SU-DHL-6 (cell line): ENCODE results near the gene GTPBP4.
"Not testable (repeated sequence)": the region's sequence is repeated elsewhere in the genome, so short reads cannot be mapped to it uniquely, and the experiment has no call there.

Experiments
- H2AFZ ChIP-seq: fragments of 200-600 bp; sonication (generic); 2 replicates; pipeline ENCODE4 v1.6.1; 2014; ENCODE audit warnings: low read depth, mild to moderate bottlenecking, moderate library complexity, mixed read lengths, antibody characterized with exemption, low read length; ENCODE audit not compliant: severe bottlenecking
- H3F3A ChIP-seq: fragments of 200-600 bp; shearing (Covaris generic); 2 replicates; pipeline ENCODE4 v1.6.0; 2016; ENCODE audit warnings: antibody characterized with exemption, mild to moderate bottlenecking; ENCODE audit not compliant: insufficient read depth
- H3K27ac ChIP-seq: fragments of 200-600 bp; sonication (generic); 2 replicates; pipeline ENCODE4 v1.5.1; 2016; ENCODE audit warnings: low read depth, mild to moderate bottlenecking, low read length, moderate library complexity, mixed read lengths
- H3K27me3 ChIP-seq: fragments of 200-600 bp; sonication (generic), shearing (Covaris generic); 2 replicates; pipeline ENCODE4 v1.6.0; 2014; ENCODE audit warnings: mild to moderate bottlenecking, low read length
- H3K36me3 ChIP-seq: fragments of 200-600 bp; sonication (generic); 2 replicates; pipeline ENCODE4 v1.6.1; 2014; ENCODE audit warnings: mild to moderate bottlenecking, low read length, mixed read lengths
- H3K4me2 ChIP-seq: fragments of 300-600, 200-600 bp; shearing (Covaris generic), sonication (generic); 2 replicates; pipeline ENCODE4 v1.6.0; 2014; ENCODE audit warnings: low read length, low read depth, mild to moderate bottlenecking; ENCODE audit not compliant: poor library complexity, severe bottlenecking
- H3K4me3 ChIP-seq: fragments of 200-600 bp; sonication (generic); 2 replicates; pipeline ENCODE4 v1.5.1; 2014; ENCODE audit warnings: antibody characterized with exemption, low read length, mild to moderate bottlenecking, mixed read lengths; ENCODE audit not compliant: insufficient read depth, poor library complexity, severe bottlenecking
- H3K79me2 ChIP-seq: fragments of 200-600 bp; sonication (generic); 2 replicates; pipeline ENCODE4 v1.6.1; 2014; ENCODE audit warnings: mild to moderate bottlenecking, low read length, moderate library complexity; ENCODE audit not compliant: insufficient read depth
- H3K9ac ChIP-seq: fragments of 200-600 bp; sonication (generic); 2 replicates; pipeline ENCODE4 v1.7.0; 2014; ENCODE audit warnings: mild to moderate bottlenecking, low read length
- H3K9me2 ChIP-seq: fragments of 200-600 bp; sonication (generic); replicated peaks from 2 replicates; pipeline ENCODE4 v1.6.1; 2014; ENCODE audit warnings: low read length; ENCODE audit not compliant: insufficient read depth
- H3K9me3 ChIP-seq: fragments of 200-600 bp; sonication (generic); 2 replicates; pipeline ENCODE4 v1.6.1; 2014; ENCODE audit warnings: low read length, mixed read lengths; ENCODE audit not compliant: insufficient read depth
- H4K20me1 ChIP-seq: fragments of 200-600 bp; sonication (generic); 2 replicates; pipeline ENCODE4 v1.6.1; 2014; ENCODE audit warnings: low read depth, mild to moderate bottlenecking, antibody characterized with exemption, low read length, moderate library complexity, mixed read lengths
- EZH2phosphoT487 ChIP-seq: fragments of 200-600 bp; sonication (generic), shearing (Covaris generic); conservative IDR thresholded peaks from 2 replicates; pipeline ENCODE4 v1.6.1; 2018; ENCODE audit warnings: mild to moderate bottlenecking, antibody characterized with exemption, low read length, moderate library complexity, mixed read lengths
- TF ChIP-seq, protein P1 (sequence below): fragments of 200-600 bp; sonication (generic); IDR thresholded peaks from one replicate; pipeline ENCODE4 v1.5.1; 2017; ENCODE audit warnings: antibody characterized with exemption, mild to moderate bottlenecking, low read length, moderate library complexity; ENCODE audit not compliant: insufficient read depth, poor library complexity, severe bottlenecking

Gene GTPBP4

DNA sequence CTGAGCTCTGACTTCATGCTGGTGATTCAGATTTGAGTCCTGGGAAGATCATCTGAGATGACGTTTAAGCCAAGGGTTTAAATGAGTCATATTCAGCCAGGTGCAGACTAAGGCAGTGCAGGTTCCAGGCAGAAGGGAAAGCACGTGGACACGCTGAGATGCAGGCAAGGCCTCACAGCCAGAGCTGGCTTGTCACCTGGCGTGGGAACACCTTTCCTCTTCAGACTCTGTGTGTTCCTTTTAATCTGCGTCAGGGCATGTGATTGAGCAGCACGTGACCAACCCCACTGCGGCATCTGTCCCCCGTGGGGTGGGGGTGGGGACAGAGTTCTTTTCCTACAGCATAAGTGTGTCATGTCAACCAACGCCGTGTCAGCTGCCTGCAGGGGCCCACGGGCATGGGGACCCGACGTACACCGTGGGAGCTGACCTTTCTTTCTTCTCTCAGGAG is 48.1 kb downstream of the GTPBP4 start:
- no peaks in the 10 kb centered on the region for H3K27me3 ChIP-seq
- H3K9me2 ChIP-seq, result no peaks in the 10 kb centered on the region
- no peaks in the 10 kb centered on the region for H3K9me3 ChIP-seq
- no peak overlapping the region for H3K4me3 ChIP-seq
- no peak overlapping the region for H3K27ac ChIP-seq
- H3K4me2 ChIP-seq, result no peak overlapping the region
- peaks cover 21% of the 10 kb centered on the region for H3K36me3 ChIP-seq
- H3K9ac ChIP-seq, result no peak overlapping the region
- H3F3A ChIP-seq, result peaks cover 35% of the 10 kb centered on the region
- H2AFZ ChIP-seq, result no peak overlapping the region
- H3K79me2 ChIP-seq, result no peaks in the 10 kb centered on the region; the same call in 1 of the 2 replicates
- TF ChIP-seq, protein P1, sequence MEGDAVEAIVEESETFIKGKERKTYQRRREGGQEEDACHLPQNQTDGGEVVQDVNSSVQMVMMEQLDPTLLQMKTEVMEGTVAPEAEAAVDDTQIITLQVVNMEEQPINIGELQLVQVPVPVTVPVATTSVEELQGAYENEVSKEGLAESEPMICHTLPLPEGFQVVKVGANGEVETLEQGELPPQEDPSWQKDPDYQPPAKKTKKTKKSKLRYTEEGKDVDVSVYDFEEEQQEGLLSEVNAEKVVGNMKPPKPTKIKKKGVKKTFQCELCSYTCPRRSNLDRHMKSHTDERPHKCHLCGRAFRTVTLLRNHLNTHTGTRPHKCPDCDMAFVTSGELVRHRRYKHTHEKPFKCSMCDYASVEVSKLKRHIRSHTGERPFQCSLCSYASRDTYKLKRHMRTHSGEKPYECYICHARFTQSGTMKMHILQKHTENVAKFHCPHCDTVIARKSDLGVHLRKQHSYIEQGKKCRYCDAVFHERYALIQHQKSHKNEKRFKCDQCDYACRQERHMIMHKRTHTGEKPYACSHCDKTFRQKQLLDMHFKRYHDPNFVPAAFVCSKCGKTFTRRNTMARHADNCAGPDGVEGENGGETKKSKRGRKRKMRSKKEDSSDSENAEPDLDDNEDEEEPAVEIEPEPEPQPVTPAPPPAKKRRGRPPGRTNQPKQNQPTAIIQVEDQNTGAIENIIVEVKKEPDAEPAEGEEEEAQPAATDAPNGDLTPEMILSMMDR, result no peak
- no peak for TF ChIP-seq EZH2phosphoT487
- H4K20me1 ChIP-seq, result 0 out of 2 replicates have a peak, but pooled peaks cover 7% of the 10 kb centered on the region

DNA sequence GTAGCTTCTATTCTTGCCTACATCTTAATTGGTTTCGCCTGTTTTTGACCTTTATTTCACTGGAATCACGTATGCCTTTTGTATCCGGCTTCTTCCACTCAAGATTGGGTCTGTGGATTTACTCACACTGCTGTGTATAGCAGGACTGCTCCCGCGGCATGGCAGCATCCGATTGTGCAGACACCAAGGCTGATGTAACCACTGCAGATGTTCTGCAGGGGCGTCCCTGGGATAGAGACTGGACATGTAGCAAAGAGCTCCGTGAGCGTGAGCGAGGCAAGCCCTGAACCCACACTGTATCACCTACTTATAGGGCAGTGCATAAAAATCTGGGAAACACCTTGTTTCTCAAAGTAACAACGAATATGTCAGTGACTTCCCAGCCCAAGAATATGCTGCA is 48.9 kb downstream of the GTPBP4 start:
- H3K36me3 ChIP-seq, result peaks cover 25% of the 10 kb centered on the region
- H3K4me3 ChIP-seq, result no peak overlapping the region
- H3K9me3 ChIP-seq, result no peaks in the 10 kb centered on the region
- no peak overlapping the region for H3K9ac ChIP-seq
- no peaks in the 10 kb centered on the region for H3K9me2 ChIP-seq
- no peak for TF ChIP-seq EZH2phosphoT487
- TF ChIP-seq, protein P1, result no peak
- no peak overlapping the region for H2AFZ ChIP-seq
- peaks cover 40% of the 10 kb centered on the region for H3F3A ChIP-seq
- H3K4me2 ChIP-seq, result no peak overlapping the region
- H3K79me2 ChIP-seq, result no peaks in the 10 kb centered on the region; the same call in 1 of the 2 replicates
- 0 out of 2 replicates have a peak, but pooled peaks cover 7% of the 10 kb centered on the region for H4K20me1 ChIP-seq
- H3K27me3 ChIP-seq, result no peaks in the 10 kb centered on the region
- H3K27ac ChIP-seq, result no peak overlapping the region

DNA sequence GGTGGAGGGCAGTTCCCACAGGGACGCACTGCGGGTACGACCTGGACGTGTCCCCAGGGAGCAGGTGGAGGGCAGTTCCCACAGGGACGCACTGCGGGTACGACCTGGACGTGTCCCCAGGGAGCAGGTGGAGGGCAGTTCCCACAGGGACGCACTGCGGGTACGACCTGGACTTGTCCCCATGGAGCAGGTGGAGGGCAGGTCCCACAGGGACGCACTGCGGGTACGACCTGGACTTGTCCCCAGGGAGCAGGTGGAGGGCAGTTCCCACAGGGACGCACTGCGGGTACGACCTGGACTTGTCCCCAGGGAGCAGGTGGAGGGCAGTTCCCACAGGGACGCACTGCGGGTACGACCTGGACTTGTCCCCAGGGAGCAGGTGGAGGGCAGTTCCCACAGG is 50.5 kb downstream of the GTPBP4 start:
- H3K79me2 ChIP-seq, H3K9ac ChIP-seq, H3K9me2 ChIP-seq, H4K20me1 ChIP-seq, H3K9me3 ChIP-seq, H3K4me3 ChIP-seq, H3K27me3 ChIP-seq, H3K4me2 ChIP-seq, H3K27ac ChIP-seq, H2AFZ ChIP-seq: not testable (repeated sequence)
- peaks cover 57% of the 10 kb centered on the region for H3F3A ChIP-seq
- peaks cover 40% of the 10 kb centered on the region for H3K36me3 ChIP-seq

DNA sequence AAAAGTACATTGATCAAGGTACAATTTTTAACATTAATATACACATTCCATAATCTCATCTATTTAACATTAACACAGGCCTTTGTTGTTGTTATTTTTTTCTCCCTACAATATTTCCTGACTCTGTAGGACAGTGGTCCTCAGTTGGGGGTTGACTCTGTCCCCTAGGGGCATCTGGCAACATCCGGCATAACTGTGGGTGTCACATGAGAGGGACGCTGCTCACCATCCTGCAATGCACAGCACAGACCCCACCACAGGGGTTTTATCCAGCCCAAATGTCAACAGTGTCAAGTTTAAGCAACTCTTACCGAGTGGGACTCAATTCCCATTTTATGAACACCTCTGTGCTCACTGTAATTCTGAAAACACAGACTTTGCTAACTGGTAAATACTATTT is 51.9 kb downstream of the GTPBP4 start:
- H2AFZ ChIP-seq, result no peak overlapping the region

More for the DNA sequence above, 51.9 kb downstream of the GTPBP4 start:
- H3K36me3 ChIP-seq, result peaks cover 41% of the 10 kb centered on the region
- H3K27ac ChIP-seq, result no peak overlapping the region
- H3K9me2 ChIP-seq, result no peaks in the 10 kb centered on the region
- H4K20me1 ChIP-seq, result 0 out of 2 replicates have a peak, but pooled peaks cover 7% of the 10 kb centered on the region
- H3K9me3 ChIP-seq, result no peaks in the 10 kb centered on the region
- H3K79me2 ChIP-seq, result peaks cover 19% of the 10 kb centered on the region
- H3K9ac ChIP-seq, result no peak overlapping the region
- TF ChIP-seq, protein P1, result no peak
- TF ChIP-seq EZH2phosphoT487, result no peak
- peaks cover 71% of the 10 kb centered on the region for H3F3A ChIP-seq
- no peak overlapping the region for H3K4me2 ChIP-seq
- H3K4me3 ChIP-seq, result no peak overlapping the region
- no peaks in the 10 kb centered on the region for H3K27me3 ChIP-seq
